ENCODE results near the gene LIPT2. TPM values are rescaled to one million over a fixed set of nuclear protein-coding genes. Genes with fewer than 3 reads are reported as not detected.
"Not testable (repeated sequence)": the region's sequence is repeated elsewhere in the genome, so short reads cannot be mapped to it uniquely, and the experiment has no call there.

LIPT2 gene
- total RNA-seq = 2.6 and 2.7 TPM in 2 replicates

DNA sequence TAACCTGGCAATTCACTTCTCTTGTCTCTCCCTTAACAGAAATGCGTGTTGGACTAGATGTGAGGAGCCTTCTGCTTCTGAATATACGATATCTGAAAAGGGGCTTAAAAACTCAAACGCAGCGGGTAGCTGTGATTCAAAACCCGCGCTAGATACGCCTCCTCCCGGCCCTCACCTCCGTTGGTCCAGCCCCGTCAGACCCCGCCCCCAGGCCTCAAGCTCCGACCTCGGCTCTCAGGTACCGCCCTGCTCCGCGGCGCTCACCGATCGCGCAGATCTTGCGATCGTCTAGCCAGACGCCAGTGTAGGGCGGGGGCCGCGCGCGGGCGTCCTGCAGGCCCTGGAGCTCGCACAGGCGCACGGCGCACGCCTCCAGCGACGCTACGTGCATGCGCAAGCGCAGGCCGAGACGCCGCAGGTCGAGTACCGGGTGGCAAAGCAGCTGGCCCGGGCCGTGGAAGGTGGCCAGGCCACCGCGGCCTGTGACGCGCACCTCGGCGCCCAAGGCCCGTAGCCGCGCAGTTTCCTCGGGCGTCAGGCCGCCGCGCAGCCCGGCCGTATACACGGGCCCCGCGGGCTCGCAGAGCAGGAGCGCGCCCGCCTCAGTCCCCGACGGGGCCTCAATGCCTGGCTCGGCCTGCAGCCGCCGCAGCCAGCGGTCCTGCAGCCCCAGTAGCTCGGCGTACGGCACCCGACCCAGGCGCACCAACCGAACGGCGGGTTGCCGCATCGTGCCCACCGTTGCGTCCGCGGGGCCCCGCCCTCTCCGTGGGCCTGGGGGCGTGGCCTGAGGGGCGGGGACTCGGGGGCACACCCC is at the start of gene LIPT2:
LIPT2 (minus strand) TSS at position 751 of the 817 bp plus-strand sequence; CDS start at position 730, 21 bp downstream.
- intact Hi-C loops (cut with micrococcal nuclease) = loop anchor here (1.0 to 10.0 kb wide), 6 partner anchors 95 to 896 kb away; partner anchors contain the start of genes C2CD3, FAM168A, PGM2L1 and POLD3

GRCh38 chr11:74541466-74541865 is 47.9 kb upstream of the LIPT2 start:
- intact Hi-C loops (cut with micrococcal nuclease) = no loop called here

- intact Hi-C loops (cut with micrococcal nuclease) = no loop called here
These were observed 46.7 kb upstream of the LIPT2 start for GRCh38 chr11:74540270-74540669.

DNA sequence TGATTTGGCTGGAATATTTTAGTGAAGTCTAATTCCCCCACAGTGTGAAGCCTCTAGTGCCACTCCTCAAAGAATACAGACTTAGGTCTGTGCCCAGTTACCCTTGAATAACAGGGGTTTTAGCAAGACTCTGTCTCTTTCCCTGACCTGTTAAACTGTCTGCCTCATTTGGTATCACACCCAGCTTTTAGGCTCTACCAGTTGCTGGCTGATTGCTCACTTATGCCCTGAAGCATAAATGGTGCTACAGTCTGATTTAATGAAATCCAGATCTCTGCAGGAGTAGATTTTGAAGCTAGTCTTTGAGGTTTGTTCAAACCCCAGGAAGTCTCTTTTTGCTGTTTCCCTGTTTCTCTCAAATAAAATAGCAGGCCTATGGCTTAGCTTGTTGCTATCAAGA is 45.2 kb upstream of the LIPT2 start:
- intact Hi-C loops (cut with micrococcal nuclease) = no loop called here

GRCh38 chr11:74535371-74536160 is 42.0 kb upstream of the LIPT2 start:
- intact Hi-C loops (cut with micrococcal nuclease) = no loop called here

DNA sequence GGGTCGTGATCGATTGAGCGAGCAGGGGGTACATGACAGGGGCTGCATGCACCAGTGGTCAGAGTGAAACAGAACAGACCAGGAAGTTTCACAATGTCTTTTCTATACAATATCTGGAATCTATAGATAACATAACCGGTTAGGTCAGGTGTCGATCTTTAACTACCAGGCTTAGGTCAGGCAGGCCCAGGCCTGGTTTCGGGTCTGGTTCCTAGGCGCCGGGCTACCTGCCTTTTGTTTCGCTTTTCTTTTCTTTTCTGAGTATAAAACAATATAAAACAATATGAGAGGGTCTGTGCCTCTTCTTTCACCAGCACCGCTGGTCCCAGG is 41.4 kb upstream of the LIPT2 start:
- intact Hi-C loops (cut with micrococcal nuclease) = not testable (repeated sequence)

DNA sequence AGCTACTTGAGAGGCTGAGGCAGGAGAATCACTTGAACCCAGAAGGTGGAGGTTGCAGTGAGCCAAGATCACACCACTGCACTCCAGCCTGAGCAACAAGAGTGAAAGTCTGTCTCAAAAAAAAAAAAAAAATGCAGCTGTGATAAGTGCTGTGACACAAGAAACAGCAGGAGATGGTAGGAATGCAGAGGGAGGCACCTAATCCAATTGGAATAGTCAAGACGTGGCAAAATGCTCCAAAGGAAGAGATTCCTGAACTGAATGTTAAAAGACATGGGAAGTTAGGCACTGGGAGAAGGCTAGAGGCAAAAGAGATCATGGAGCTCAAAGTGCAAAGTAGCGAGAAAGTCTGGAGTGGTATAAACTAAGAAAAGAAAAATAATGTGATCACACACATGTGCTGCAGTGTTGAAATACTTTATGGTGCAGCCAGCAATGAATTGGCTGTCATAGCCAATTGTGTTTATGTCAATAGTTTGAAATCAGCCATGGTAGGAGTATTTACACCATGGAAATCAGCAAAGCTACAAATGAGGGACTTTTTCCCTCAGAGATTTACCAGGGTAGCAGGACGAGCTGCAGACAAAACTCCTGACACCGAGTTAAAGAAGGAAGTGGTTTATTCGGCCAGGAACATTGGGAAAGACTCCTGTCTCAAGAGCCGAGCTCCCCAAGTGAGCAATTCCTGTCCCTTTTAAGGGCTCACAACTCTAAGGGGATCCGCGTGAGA is 40.9 kb upstream of the LIPT2 start:
- intact Hi-C loops (cut with micrococcal nuclease) = no loop called here

DNA sequence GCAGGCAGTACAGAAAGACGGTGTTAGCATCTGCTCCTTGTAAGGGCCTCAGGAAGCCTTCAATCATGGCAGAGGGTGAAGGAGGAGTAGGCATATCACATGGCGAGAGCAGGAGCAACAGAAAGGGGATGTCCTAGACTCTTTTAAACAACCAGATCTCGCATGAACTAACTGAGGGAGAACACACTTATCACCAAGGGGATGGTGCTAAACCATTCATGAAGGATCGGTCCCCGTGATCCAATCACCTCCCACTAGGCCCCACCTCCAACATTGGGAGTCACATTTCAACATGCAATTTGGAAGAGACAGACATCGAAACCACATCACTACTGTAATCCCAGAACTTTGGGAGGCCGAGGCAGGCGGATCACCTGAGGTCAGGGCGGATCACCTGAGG is 39.9 kb upstream of the LIPT2 start:
- intact Hi-C loops (cut with micrococcal nuclease) = no loop called here

DNA sequence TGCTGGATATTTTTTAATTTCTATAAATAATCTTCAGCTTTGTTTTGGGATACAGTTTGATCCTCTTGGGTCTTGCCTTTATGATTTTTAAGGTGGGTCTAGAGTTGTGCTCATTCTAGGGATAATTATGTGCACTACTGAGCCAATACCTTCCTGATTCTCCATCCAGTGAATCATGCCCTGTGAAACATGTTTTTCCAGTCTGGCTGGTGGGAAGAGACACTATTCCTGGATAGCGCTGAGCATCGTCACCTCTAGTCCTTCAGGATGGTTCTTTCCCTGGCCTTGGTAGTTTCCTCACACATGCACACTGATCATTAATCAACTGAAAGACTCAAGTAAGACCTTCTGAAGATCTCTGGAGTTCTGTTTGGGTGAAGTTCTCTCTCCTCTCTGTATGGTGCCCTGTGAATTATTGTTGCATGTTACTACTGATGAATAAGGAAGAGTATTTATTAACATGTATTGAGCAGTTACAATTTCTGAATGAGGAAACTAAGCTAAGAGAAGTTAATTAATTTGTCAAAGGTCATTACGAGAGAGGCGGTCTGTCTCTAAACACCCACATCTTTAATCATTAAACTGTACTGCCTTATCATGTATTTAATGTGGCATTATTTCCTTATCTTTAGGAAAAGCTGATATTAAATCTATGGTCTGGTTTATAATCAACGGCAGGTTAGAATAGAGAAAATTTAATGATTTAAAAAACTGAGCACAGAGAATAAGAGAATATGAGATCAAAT is 39.1 kb upstream of the LIPT2 start:
- intact Hi-C loops (cut with micrococcal nuclease) = no loop called here

DNA sequence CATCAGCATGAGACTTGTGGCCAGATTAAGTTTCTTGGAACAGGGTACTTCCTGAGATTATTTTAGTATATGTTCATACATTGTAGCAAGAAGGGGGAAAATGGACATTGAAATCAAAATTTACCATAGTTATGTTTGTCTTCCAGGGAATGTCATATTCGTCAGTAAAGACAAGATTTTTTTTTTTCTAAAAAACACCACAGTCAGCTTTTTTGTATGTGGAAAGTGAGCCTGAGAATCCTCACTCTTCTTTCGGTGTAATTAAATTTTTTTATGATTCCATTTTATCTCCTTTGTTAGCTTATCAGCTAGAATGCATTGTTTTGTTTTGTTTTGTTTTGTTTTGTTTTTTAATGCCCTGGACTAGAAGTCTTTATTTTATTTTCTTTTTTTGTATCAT is 31.5 kb upstream of the LIPT2 start:
- intact Hi-C loops (cut with micrococcal nuclease) = no loop called here

GRCh38 chr11:74524501-74524900 is 31.0 kb upstream of the LIPT2 start:
- intact Hi-C loops (cut with micrococcal nuclease) = no loop called here

DNA sequence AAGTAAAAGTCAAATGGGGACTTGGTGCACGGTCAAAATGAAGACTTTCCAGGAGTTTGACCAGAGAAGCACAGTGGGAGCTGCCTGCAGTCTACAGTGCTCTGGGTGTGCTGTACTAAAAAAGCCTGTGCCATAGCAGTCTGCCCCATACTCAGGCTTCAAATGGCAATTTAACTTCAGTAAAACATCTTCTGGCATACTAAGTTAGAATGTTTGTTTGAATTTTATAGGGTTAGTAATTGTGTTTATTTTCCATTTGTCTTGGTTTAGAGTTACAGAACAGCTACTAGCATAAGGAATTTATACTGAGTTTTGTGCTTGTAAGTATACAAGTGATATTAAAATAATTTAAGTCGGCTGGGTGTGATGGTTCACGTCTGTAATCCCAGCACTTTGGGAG is 29.3 kb upstream of the LIPT2 start:
- intact Hi-C loops (cut with micrococcal nuclease) = no loop called here

GRCh38 chr11:74521666-74522252 is 28.2 kb upstream of the LIPT2 start:
- intact Hi-C loops (cut with micrococcal nuclease) = no loop called here

- intact Hi-C loops (cut with micrococcal nuclease) = no loop called here
These were observed 27.6 kb upstream of the LIPT2 start for GRCh38 chr11:74520927-74521665.

- intact Hi-C loops (cut with micrococcal nuclease) = no loop called here
These were observed 26.8 kb upstream of the LIPT2 start for GRCh38 chr11:74520316-74520715.

DNA sequence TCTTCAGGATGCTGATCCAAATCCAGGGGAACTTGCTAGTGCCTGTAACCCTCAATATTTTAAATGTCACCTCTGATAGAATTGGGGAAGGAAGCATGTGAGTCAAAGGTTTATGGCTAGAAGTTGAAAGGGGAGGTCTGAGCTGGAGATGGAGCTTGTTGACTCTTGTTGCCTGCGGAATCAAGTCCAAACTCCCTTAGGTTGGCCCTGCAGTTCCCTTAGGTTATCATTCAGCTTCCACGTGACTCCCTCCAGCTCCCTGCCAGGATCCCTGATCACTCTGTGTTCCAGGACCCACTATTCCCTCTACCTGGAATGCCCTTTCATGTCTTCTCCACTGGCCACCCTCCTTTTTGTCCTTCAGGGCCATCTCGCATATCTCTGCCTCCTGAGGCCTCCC is 26.2 kb upstream of the LIPT2 start:
- intact Hi-C loops (cut with micrococcal nuclease) = no loop called here

- intact Hi-C loops (cut with micrococcal nuclease) = not testable (repeated sequence)
These were observed 24.1 kb upstream of the LIPT2 start for GRCh38 chr11:74517592-74517991.

- intact Hi-C loops (cut with micrococcal nuclease) = no loop called here
These were observed 14.1 kb upstream of the LIPT2 start for GRCh38 chr11:74507582-74507981.

- intact Hi-C loops (cut with micrococcal nuclease) = no loop called here
These were observed 13.3 kb upstream of the LIPT2 start for GRCh38 chr11:74506823-74507222.

DNA sequence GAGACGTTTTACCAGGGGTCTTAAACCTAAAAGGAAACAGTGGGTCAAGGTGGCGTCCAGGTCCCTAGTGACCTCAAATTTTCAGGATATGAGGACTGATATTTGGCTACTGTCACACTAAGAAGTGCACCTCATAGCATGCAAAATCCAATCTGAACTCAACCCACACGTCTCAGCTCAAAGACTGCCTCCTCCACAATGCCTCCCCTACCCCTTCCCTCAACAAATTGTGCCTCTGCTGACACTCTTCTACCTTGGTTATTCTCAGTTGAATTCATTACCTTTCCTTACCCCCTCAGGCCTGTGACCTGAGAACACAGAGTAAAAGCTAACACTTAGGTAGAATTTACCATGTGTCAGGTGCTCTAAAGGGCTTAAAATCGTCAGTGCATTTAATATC is 12.4 kb upstream of the LIPT2 start:
- intact Hi-C loops (cut with micrococcal nuclease) = no loop called here

All from T-helper 2 cell treated with Interferon-gamma antibody and Interleukin-4, amounts not matched to agents 100 ng/mL and 5 ng/mL, for 36 hours (primary cell).